Upper lobe of left lung (tissue), 6 donors: ENCODE results near the gene RUNX1. TPM values are rescaled to one million over a fixed set of nuclear protein-coding genes. Genes with fewer than 3 reads are reported as not detected.

Experiments
- ATAC-seq, 2 donors: fragments of 200-7000 bp; cut with Tn5 transposase; one replicate each; pipeline ENCODE4 v1.9.1; 2022; ENCODE audit warnings: mild to moderate bottlenecking in 2 of 2, moderate library complexity in 2 of 2; ENCODE audit not compliant: low FRiP score in 2 of 2
- DNase-seq, 2 donors: peaks; one replicate each; pipeline ENCODE4 v3.0.0-alpha.2; 2019 to 2020
- H3K27ac ChIP-seq, 4 donors: fragments of 200-600 bp; sonication (generic); one replicate each; pipeline ENCODE4 v1.5.1; 2016 to 2019
- H3K27me3 ChIP-seq, 4 donors: fragments of 200-600 bp; sonication (generic); one replicate each; pipeline ENCODE4 v1.5.1; 2017 to 2019
- H3K36me3 ChIP-seq, 4 donors: fragments of 200-600 bp; sonication (generic); one replicate each; pipeline ENCODE4 v1.5.1; 2016 to 2019
- H3K4me1 ChIP-seq, 4 donors: fragments of 200-600 bp; sonication (generic); one replicate each; pipeline ENCODE4 v1.5.1; 2018 to 2019
- H3K4me3 ChIP-seq, 4 donors: fragments of 200-600 bp; sonication (generic); one replicate each; pipeline ENCODE4 v1.5.1; 2017 to 2019; ENCODE audit warnings: mild to moderate bottlenecking in 2 of 4, moderate library complexity in 1 of 4
- H3K9me3 ChIP-seq, 4 donors: fragments of 200-600 bp; sonication (generic); one replicate each; pipeline ENCODE4 v1.5.1; 2018 to 2019
- CTCF ChIP-seq, 6 experiments: fragments of 450-650 bp in 4 of 6; fragments of 200-600 bp in 2 of 6; sonication (generic) in 2 of 6; IDR thresholded peaks; one replicate each; pipeline ENCODE4 v1.5.1; 2016 to 2019; ENCODE audit warnings: antibody characterized with exemption in 6 of 6
- EP300 ChIP-seq, 4 donors: sonication (generic); formaldehyde crosslinking; IDR thresholded peaks; one replicate each; pipeline ENCODE4 v1.5.1; 2017; ENCODE audit warnings: antibody characterized with exemption in 4 of 4, control low read depth in 2 of 4
- POLR2A ChIP-seq, 4 donors: fragments of 450-650 bp; IDR thresholded peaks; one replicate each; pipeline ENCODE4 v1.5.1; 2016 to 2017; ENCODE audit warnings: antibody characterized with exemption in 4 of 4, mild to moderate bottlenecking in 2 of 4
- POLR2AphosphoS5 ChIP-seq, 2 donors: sonication (generic); formaldehyde crosslinking; IDR thresholded peaks; one replicate each; pipeline ENCODE4 v1.5.1; 2017; ENCODE audit warnings: antibody characterized with exemption in 2 of 2
- WGBS, 2 donors: methylation state at CpG; one replicate each; pipeline ENCODE4 v1.1.5; 2017 to 2018; 5-methylcytosine and 5-hydroxymethylcytosine counted together
- total RNA-seq, 6 donors: library from RNA; depleted of rRNA in 4 of 6; stranded (reverse); fragments of >200 nt in 4 of 6; gene quantifications; one replicate each; pipeline versions ENCODE4 v1.1.0 to v1.2.1, GENCODE V29; 2016 to 2021
- donor health status: DM: no; HTN: no; CAD: no; lungs with moderate emphysema.
- donor health status: DM: no; HTN: yes; CAD: no; lungs with severe emphysema.

RUNX1 gene
- total RNA-seq, 6 donors from 2014 or later, result 62.2 to 252 (median 98.2) TPM

- H3K4me3 ChIP-seq, result no peak overlapping the region
- WGBS, 2 donors, result 83% methylated on average over 10 of the region's 10 CpGs
- no peak for TF ChIP-seq CTCF (IDR thresholded peaks at IDR 0.05)
- no peak for TF ChIP-seq POLR2AphosphoS5 (IDR thresholded peaks at IDR 0.05)
- no peak for TF ChIP-seq EP300 (IDR thresholded peaks at IDR 0.05)
- TF ChIP-seq POLR2A (IDR thresholded peaks at IDR 0.05), result no peak
- H3K27me3 ChIP-seq, result no peaks in the 10 kb centered on the region
- H3K27ac ChIP-seq, result no peak overlapping the region
- no peaks in the 10 kb centered on the region for H3K36me3 ChIP-seq
- DNase-seq, result no peak
- peaks cover 0 to 5% (median 1%) of the 10 kb centered on the region in 4 donors for H3K4me1 ChIP-seq
- no peaks in the 10 kb centered on the region for H3K9me3 ChIP-seq
- ATAC-seq, result no peak
Observed at GRCh38 chr21:34991366-34991957, 57.6 kb downstream of the RUNX1 start.

- H3K27me3 ChIP-seq, result no peaks in the 10 kb centered on the region
- H3K9me3 ChIP-seq, result no peaks in the 10 kb centered on the region
- H3K36me3 ChIP-seq, result no peaks in the 10 kb centered on the region
- H3K4me3 ChIP-seq, result no peak overlapping the region
- ATAC-seq (no peak), DNase-seq (peak in 1 of 2 donors; percentile 35)
- WGBS, 2 donors, result 96% methylated on average over 8 of the region's 8 CpGs
- H3K4me1 ChIP-seq, result peaks cover 0 to 5% (median 1%) of the 10 kb centered on the region in 4 donors
- H3K27ac ChIP-seq, result no peak overlapping the region
- TF ChIP-seq POLR2AphosphoS5 (IDR thresholded peaks at IDR 0.05), result no peak
- no peak for TF ChIP-seq CTCF (IDR thresholded peaks at IDR 0.05)
- no peak for TF ChIP-seq EP300 (IDR thresholded peaks at IDR 0.05)
- TF ChIP-seq POLR2A (IDR thresholded peaks at IDR 0.05), result no peak
Observed at GRCh38 chr21:34990842-34991241, 58.3 kb downstream of the RUNX1 start.

DNA sequence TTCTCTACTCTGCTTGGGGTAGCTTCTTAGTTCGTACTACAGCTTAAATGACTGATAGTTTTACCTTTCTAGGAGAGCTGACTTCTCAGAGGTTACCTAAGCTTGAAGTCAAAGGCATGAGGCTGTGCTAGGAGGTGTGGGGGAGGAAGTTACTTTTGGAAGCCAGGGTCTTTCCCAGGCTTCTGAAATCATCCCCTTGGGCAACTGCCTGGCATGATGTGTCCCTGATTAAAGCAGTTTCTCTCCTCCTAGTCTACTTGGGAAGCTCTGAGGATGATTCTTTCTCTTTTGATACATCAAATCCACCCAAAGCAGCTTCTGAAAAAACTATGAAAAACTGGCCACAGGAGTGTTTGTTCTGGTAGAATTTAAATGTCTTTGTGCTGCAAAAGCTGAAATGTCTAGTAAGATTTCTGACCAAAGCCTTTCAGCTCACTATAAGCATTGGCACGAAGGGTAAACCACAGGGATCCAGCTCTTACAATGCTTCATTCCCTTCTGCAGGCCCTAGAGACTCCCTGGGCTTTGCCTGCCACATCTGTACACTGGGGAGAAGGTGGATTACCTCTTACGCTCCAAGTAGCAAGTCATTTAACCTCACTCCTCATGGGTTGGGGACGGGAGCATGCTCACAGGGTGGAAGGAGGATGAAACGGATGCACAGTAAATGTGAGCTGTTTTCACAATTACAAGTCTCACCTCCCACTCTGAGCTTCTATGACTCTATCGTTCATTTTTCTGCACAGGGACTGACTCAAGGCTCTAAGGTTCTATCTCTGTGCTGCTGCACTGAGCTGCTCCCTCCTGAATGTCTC, 59.6 kb downstream of the RUNX1 start:
- DNase-seq, result no peak
- Histone ChIP-seq H3K36me3 (no peaks in the 10 kb centered on the region), H3K4me1 (peaks cover under 1 to 15% (median 3%) of the 10 kb centered on the region in 4 donors), H3K27ac (no peak overlapping the region), H3K4me3 (no peak overlapping the region), H3K9me3 (no peaks in the 10 kb centered on the region), H3K27me3 (no peaks in the 10 kb centered on the region)
- WGBS, 2 donors, result 82 to 85% methylated on average over 6 of the region's 6 CpGs
- TF ChIP-seq POLR2AphosphoS5 (IDR thresholded peaks at IDR 0.05), result no peak
- TF ChIP-seq CTCF (IDR thresholded peaks at IDR 0.05), result no peak
- TF ChIP-seq POLR2A (IDR thresholded peaks at IDR 0.05), result no peak
- no peak for TF ChIP-seq EP300 (IDR thresholded peaks at IDR 0.05)
- no peak for ATAC-seq

GRCh38 chr21:34988625-34989024, 60.5 kb downstream of the RUNX1 start:
- ATAC-seq, result no peak
- 87 to 93% methylated on average over 2 of the region's 2 CpGs for WGBS, 2 donors

More at GRCh38 chr21:34988625-34989024, 60.5 kb downstream of the RUNX1 start:
- Histone ChIP-seq H3K36me3 (no peaks in the 10 kb centered on the region), H3K9me3 (no peaks in the 10 kb centered on the region), H3K27me3 (no peaks in the 10 kb centered on the region), H3K4me1 (peaks cover 6 to 24% (median 12%) of the 10 kb centered on the region in 4 donors), H3K27ac (no peak overlapping the region), H3K4me3 (no peak overlapping the region)
- TF ChIP-seq EP300 (IDR thresholded peaks at IDR 0.05) (no peak), POLR2AphosphoS5 (IDR thresholded peaks at IDR 0.05) (no peak), CTCF (IDR thresholded peaks at IDR 0.05) (no peak), POLR2A (IDR thresholded peaks at IDR 0.05) (no peak)
- no peak for DNase-seq
